Lower leg skin (tissue), 3 donors: ENCODE measurements around the gene TPT1.

Source experiments
- POLR2A ChIP-seq, 2 donors: fragments of 450-650 bp; IDR thresholded peaks; one replicate each; pipeline ENCODE4 v1.6.1; 2016 to 2017; ENCODE audit warnings: antibody characterized with exemption in 2 of 2, mild to moderate bottlenecking in 1 of 2, moderate library complexity in 1 of 2
- TF ChIP-seq, protein P1 (sequence below), 3 donors: fragments of 450-650 bp; IDR thresholded peaks; one replicate each; pipeline ENCODE4 v1.5.1; 2016; ENCODE audit warnings: antibody characterized with exemption in 3 of 3, mild to moderate bottlenecking in 3 of 3, moderate library complexity in 2 of 3

DNA sequence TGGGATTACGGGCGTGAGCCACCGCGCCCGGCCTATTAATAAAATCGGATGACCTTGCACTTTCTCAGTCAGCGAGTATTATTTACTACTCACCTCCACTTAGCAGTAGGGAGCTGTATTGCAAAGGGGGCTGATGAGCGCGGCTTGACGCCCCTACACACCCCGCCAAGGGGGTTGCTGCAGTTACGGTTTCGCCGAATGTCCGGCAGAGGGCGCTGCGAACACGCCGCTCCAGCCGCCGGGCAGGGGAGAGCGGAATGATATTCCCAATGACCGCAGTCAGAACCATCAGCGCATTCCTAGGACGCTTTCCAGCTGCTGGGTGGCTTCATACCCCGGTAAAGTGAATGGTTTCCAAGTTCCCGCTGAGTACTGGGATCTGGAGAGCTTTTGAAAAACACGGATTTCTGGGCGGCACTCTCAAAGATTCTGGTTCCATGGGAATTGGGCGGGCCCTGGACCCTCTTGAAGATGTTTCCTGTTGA lies 30.0 kb upstream of the TPT1 start:
- TF ChIP-seq, protein P1, sequence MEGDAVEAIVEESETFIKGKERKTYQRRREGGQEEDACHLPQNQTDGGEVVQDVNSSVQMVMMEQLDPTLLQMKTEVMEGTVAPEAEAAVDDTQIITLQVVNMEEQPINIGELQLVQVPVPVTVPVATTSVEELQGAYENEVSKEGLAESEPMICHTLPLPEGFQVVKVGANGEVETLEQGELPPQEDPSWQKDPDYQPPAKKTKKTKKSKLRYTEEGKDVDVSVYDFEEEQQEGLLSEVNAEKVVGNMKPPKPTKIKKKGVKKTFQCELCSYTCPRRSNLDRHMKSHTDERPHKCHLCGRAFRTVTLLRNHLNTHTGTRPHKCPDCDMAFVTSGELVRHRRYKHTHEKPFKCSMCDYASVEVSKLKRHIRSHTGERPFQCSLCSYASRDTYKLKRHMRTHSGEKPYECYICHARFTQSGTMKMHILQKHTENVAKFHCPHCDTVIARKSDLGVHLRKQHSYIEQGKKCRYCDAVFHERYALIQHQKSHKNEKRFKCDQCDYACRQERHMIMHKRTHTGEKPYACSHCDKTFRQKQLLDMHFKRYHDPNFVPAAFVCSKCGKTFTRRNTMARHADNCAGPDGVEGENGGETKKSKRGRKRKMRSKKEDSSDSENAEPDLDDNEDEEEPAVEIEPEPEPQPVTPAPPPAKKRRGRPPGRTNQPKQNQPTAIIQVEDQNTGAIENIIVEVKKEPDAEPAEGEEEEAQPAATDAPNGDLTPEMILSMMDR (IDR thresholded peaks at IDR 0.05): peak in 1 of 3 donors; percentile 18
- TF ChIP-seq POLR2A (IDR thresholded peaks at IDR 0.05): no peak
